GM21367 (cell line): ENCODE results near the gene TOR2A.
"Not testable (repeated sequence)": the region's sequence is repeated elsewhere in the genome, so short reads cannot be mapped to it uniquely, and the experiment has no call there.

Source experiments
- ATAC-seq: cut with Tn5 transposase; IDR thresholded peaks from one replicate; pipeline ENCODE4 v1.9.1; 2021; ENCODE audit not compliant: unreplicated experiment

Gene TOR2A

GRCh38 chr9:127769101-127769500 is 34.0 kb upstream of the TOR2A start:
- no peak for ATAC-seq

GRCh38 chr9:127768698-127769097 is 33.6 kb upstream of the TOR2A start:
- no peak for ATAC-seq

- ATAC-seq = no peak
Observed at GRCh38 chr9:127767909-127768331, 32.8 kb upstream of the TOR2A start.

- no peak for ATAC-seq
Observed at GRCh38 chr9:127767410-127767809, 32.3 kb upstream of the TOR2A start.

- no peak for ATAC-seq
Observed at GRCh38 chr9:127765418-127765817, 30.3 kb upstream of the TOR2A start.

- ATAC-seq = no peak
Observed at GRCh38 chr9:127763918-127764384, 28.9 kb upstream of the TOR2A start.

- ATAC-seq = no peak
Observed at GRCh38 chr9:127762111-127762676, 27.1 kb upstream of the TOR2A start.

GRCh38 chr9:127761491-127761956 is 26.4 kb upstream of the TOR2A start:
- ATAC-seq = no peak

- ATAC-seq = no peak
Observed at GRCh38 chr9:127761061-127761460, 26.0 kb upstream of the TOR2A start.

- ATAC-seq = no peak
Observed at GRCh38 chr9:127758843-127759242, 23.7 kb upstream of the TOR2A start.

- not testable (repeated sequence) for ATAC-seq
Observed at GRCh38 chr9:127756776-127757175, 21.7 kb upstream of the TOR2A start.

- no peak for ATAC-seq
Observed at GRCh38 chr9:127756233-127756632, 21.1 kb upstream of the TOR2A start.

- no peak for ATAC-seq
Observed at GRCh38 chr9:127755061-127756060, 20.3 kb upstream of the TOR2A start.

- no peak for ATAC-seq
Observed at GRCh38 chr9:127754099-127755060, 19.3 kb upstream of the TOR2A start.

GRCh38 chr9:127753622-127754021 is 18.5 kb upstream of the TOR2A start:
- ATAC-seq = no peak

- no peak for ATAC-seq
Observed at GRCh38 chr9:127753148-127753547, 18.1 kb upstream of the TOR2A start.

GRCh38 chr9:127751269-127752054 is 16.4 kb upstream of the TOR2A start:
- ATAC-seq = no peak

- no peak for ATAC-seq
Observed at GRCh38 chr9:127749090-127749787, 14.1 kb upstream of the TOR2A start.

GRCh38 chr9:127746959-127747569 is 12.0 kb upstream of the TOR2A start:
- no peak for ATAC-seq
